HEK293T (cell line): ENCODE measurements around the gene PCBP3.

Experiments used
- CTCF ChIA-PET: fragments of 350-600 bp; formaldehyde crosslinking; extraction: SDS; loops from one replicate; lab custom pipeline; 2021; ENCODE audit warnings: antibody characterized with exemption, inconsistent platforms; lab: Yijun Ruan, JAX
- POLR2A ChIA-PET: fragments of 350-600 bp; formaldehyde crosslinking; extraction: SDS; loops from one replicate; lab custom pipeline; 2020; ENCODE audit warnings: antibody characterized with exemption, inconsistent platforms; lab: Yijun Ruan, JAX
- DNase-seq: peaks from one replicate; pipeline ENCODE4 v3.0.0; 2012; ENCODE audit warnings: mixed read lengths; ENCODE audit errors: extremely low spot score
- ARNT ChIP-seq: fragments of 450-650 bp; IDR thresholded peaks from 2 replicates; pipeline ENCODE4 v1.6.1; 2017; ENCODE audit warnings: mild to moderate bottlenecking
- BHLHE40 ChIP-seq: fragments of 450-650 bp; IDR thresholded peaks from 2 replicates; pipeline ENCODE4 v1.6.1; 2016; ENCODE audit warnings: mild to moderate bottlenecking, moderate library complexity, borderline replicate concordance
- CTBP1 ChIP-seq: fragments of 450-650 bp; IDR thresholded peaks from 2 replicates; pipeline ENCODE4 v1.6.1; 2016; ENCODE audit warnings: borderline replicate concordance
- FOXA1 ChIP-seq: fragments of 450-650 bp; IDR thresholded peaks from 2 replicates; pipeline ENCODE4 v1.6.1; 2016; ENCODE audit warnings: mild to moderate bottlenecking
- FOXK2 ChIP-seq: fragments of 450-650 bp; IDR thresholded peaks from 2 replicates; pipeline ENCODE4 v1.6.1; 2016; ENCODE audit warnings: mild to moderate bottlenecking
- FOXM1 ChIP-seq: fragments of 450-650 bp; IDR thresholded peaks from 2 replicates; pipeline ENCODE4 v1.6.1; 2017; ENCODE audit warnings: mild to moderate bottlenecking, borderline replicate concordance
- HDGF ChIP-seq: fragments of 450-650 bp; IDR thresholded peaks from 2 replicates; pipeline ENCODE4 v1.6.1; 2017; ENCODE audit warnings: antibody characterized with exemption, borderline replicate concordance
- L3MBTL2 ChIP-seq: fragments of 450-650 bp; conservative IDR thresholded peaks from 2 replicates; pipeline ENCODE4 v1.6.1; 2016; ENCODE audit warnings: mild to moderate bottlenecking
- LEF1 ChIP-seq: fragments of 450-650 bp; IDR thresholded peaks from 2 replicates; pipeline ENCODE4 v1.6.1; 2017; ENCODE audit warnings: mild to moderate bottlenecking, borderline replicate concordance
- NFRKB ChIP-seq: fragments of 450-650 bp; IDR thresholded peaks from 2 replicates; pipeline ENCODE4 v1.6.1; 2016; ENCODE audit warnings: mild to moderate bottlenecking, moderate library complexity
- SP1 ChIP-seq: fragments of 450-650 bp; IDR thresholded peaks from 2 replicates; pipeline ENCODE4 v1.6.1; 2017
- SUZ12 ChIP-seq: fragments of 450-650 bp; IDR thresholded peaks from 2 replicates; pipeline ENCODE4 v1.6.1; 2016; ENCODE audit warnings: mild to moderate bottlenecking
- ZNF384 ChIP-seq: fragments of 450-650 bp; IDR thresholded peaks from 2 replicates; pipeline ENCODE4 v1.6.1; 2016
- TF ChIP-seq, protein P1 (sequence below): fragments of 450-650 bp; IDR thresholded peaks from 2 replicates; pipeline ENCODE4 v1.6.1; 2016

PCBP3 gene

DNA sequence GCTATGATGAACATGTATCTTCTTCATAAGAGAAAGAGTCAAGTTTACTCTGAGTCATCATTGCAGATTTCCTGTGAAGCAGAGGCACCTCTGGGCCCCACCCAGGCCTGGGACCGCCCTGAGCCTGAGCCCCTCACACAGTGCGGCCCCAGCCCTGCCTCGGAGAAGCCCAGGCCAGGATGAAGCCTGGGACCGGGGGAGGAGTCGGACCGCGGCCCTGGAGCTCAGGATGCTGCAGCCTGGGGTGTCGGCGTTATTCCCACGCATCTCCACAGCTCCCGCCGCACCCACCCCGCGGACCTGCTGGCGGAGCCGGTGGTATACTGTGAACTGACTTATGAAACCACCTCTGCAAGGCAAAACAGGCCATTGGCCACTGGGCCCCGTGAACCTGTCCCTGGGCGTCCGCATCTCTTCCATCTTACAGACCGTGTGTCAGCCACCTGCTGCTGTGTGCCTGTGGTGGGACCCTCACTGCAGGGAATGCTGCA lies 335.7 kb downstream of the PCBP3 start:
- ChIA-PET POLR2A (interaction anchor here (1.0 kb wide), 1 partner anchor 164 kb away, joined by 3 read pairs; no protein-coding TSS in a partner anchor), CTCF (interaction anchor here (1.2 kb wide), 1 partner anchor 173 kb away, joined by 4 read pairs; no protein-coding TSS in a partner anchor)
- TF ChIP-seq FOXM1 = no peak
- TF ChIP-seq CTBP1 = no peak
- no peak for TF ChIP-seq HDGF
- TF ChIP-seq SP1 = no peak
- no peak for TF ChIP-seq LEF1
- no peak for DNase-seq

DNA sequence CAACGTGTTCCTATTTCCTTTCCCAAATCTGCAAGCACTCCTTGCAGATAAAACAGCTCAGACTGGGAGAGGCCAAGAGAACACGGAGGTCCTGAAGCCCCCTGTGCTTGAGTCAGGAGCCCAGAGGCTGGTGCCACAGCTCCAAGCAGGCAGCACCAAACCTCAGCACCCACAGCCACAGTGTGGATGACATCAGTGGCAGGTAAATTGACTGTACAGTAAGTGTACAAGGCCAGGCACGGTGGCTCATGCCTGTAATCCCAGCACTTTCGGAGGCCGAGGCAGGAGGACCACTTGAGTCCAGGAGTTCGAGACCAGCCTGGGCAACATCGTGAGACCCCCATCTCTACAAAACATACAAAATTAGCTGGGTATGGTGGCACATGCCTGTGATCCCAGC lies 336.1 kb downstream of the PCBP3 start:
- ChIA-PET POLR2A (no interaction called here), CTCF (no interaction called here)
- TF ChIP-seq HDGF (no peak), ARNT (no peak)
- DNase-seq = no peak

DNA sequence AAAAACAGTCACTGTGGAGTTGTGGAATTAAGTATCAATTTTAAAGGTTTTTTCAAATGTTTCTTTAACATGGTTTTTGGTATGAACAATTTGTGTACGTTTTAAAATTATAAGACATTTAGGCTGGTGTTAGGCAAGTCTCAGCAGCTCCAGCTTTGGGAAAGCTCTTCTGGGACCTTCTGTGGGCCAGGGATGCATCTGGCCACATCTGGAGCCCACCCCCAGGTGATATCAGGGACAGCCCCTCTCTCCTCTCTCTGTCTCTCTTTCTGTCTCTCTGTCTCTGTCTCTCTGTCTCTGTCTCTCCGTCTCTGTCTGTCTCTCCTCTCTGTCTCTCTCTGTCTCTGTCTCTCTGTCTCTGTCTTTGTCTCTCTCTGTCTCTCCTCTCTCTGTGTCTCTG lies 336.7 kb downstream of the PCBP3 start:
- CTCF ChIA-PET = no interaction called here
- DNase-seq = no peak

DNA sequence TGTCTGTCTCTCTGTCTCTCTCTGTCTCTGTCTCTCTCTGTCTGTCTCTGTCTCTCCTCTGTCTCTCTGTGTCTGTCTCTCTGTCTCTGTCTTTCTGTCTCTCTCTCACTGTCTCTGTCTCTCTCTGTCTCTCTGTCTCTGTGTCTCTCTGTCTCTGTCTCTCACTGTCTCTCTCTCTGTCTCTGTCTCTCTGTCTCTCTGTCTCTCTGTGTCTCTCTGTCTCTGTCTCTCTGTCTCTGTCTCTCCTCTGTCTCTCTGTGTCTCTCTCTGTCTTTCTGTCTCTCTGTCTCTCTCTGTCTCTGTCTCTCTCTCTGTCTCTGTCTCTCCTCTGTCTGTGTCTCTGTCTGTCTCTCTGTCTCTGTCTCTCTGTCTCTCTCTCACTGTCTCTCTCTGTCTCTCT lies 337.2 kb downstream of the PCBP3 start:
- CTCF ChIA-PET = no interaction called here
- POLR2A ChIA-PET = no interaction called here
- no peak for TF ChIP-seq NFRKB
- TF ChIP-seq CTBP1 = 0 out of 2 replicates have a peak, but pooled peaks have one; percentile 4
- TF ChIP-seq HDGF = no peak
- no peak for TF ChIP-seq FOXK2
- DNase-seq = no peak

More for the DNA sequence above, 336.7 kb downstream of the PCBP3 start:
- TF ChIP-seq SUZ12 (no peak), ZNF384 (no peak), NFRKB (no peak), HDGF (no peak), L3MBTL2 (no peak), FOXA1 (no peak), BHLHE40 (no peak), ARNT (no peak), LEF1 (no peak)
- POLR2A ChIA-PET = no interaction called here

DNA sequence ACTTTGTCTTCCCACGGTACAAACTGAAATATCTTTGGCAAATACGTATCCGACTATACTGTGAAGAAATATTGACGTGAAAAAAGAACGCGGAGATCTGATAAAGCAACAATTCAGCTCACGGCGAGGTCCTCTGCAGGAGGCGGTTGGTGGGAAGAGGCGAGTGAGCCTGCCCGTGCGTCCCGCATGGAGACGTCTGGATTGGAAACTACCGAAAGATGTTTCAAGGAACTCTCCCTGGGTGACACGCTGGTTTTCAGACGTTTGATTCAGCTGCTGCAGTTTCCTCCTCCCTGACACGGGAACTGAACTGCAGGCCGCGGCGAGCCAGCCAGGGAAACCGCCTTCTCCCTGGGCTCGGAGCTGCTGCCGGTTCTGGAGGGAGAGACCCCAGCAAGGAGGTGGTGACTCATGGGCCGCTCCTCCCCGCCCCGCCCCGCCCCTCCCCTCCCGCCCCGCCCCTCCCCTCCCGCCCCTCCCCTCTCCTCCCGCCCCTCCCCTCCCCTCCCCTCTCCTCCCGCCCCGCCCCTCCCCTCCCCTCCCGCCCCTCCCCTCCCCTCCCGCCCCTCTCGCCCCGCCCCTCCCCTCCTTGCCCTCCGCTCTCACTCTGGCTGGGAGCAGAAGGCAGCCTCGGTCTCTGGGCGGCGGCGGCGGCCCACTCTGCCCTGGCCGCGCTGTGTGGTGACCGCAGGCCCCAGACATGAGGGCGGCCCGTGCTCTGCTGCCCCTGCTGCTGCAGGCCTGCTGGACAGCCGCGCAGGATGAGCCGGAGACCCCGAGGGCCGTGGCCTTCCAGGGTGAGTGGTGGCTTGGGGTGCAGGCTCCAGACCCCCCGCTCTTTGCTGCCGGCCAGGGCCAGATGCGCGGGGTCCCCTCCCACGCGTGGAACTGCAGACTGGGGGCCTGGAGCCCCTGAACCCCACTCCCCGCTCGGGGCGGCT lies 337.9 kb downstream of the PCBP3 start, which contains the start of gene COL6A1:
Gene COL6A1, plus strand, starts transcription at position 620 of the 941 bp plus-strand sequence. Its CDS starts 81 bp downstream, at position 701.
- TF ChIP-seq, protein P1, sequence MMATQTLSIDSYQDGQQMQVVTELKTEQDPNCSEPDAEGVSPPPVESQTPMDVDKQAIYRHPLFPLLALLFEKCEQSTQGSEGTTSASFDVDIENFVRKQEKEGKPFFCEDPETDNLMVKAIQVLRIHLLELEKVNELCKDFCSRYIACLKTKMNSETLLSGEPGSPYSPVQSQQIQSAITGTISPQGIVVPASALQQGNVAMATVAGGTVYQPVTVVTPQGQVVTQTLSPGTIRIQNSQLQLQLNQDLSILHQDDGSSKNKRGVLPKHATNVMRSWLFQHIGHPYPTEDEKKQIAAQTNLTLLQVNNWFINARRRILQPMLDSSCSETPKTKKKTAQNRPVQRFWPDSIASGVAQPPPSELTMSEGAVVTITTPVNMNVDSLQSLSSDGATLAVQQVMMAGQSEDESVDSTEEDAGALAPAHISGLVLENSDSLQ = no peak
- TF ChIP-seq SP1 = no peak
- no peak for TF ChIP-seq FOXM1
- no peak for TF ChIP-seq SUZ12
- peak; percentile 73 for TF ChIP-seq L3MBTL2
- ChIA-PET CTCF (no interaction called here), POLR2A (interaction anchor here (0.9 to 1.1 kb wide), 2 partner anchors 12 to 162 kb away, joined by 3 to 4 read pairs; no protein-coding TSS in a partner anchor)
- peak; percentile 91 for DNase-seq

DNA sequence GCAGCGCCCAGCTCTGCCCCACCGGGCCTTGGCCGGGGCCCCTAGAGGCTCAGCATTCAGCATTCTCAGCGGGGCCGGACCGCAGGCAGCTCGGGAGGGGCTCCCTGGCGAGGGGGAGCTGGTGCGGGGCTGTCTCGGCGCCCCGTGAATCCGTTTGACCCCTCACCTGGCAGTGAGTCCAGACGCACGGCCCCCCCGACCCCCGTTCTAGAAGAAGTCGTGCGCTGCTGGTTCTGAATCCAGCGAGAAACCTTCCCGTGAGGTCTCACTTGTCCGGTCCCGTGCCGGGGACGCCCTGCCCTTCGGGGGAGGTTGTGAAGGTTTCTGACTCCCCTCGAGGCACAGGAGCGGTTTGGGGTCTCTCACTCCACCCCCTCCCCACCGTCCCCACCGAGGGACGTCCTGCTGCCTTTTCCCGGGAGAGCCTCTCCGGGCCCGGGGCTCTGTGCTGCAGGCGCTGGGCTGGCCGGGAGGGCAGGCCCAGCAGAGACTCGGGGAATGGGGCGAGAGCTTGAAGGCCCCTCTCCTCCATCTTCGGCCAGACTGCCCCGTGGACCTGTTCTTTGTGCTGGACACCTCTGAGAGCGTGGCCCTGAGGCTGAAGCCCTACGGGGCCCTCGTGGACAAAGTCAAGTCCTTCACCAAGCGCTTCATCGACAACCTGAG lies 338.7 kb downstream of the PCBP3 start:
- no peak for DNase-seq
- POLR2A ChIA-PET = interaction anchor here (0.9 to 1.5 kb wide), 3 partner anchors 9 to 161 kb away, joined by 3 to 8 read pairs (median 3); no protein-coding TSS in a partner anchor
- CTCF ChIA-PET = interaction anchor here (1.0 kb wide), 1 partner anchor 11 kb away, joined by 3 read pairs; no protein-coding TSS in a partner anchor
- TF ChIP-seq, protein P1 = no peak
- TF ChIP-seq SP1 (no peak), ARNT (no peak), NFRKB (no peak), FOXM1 (no peak), HDGF (no peak), BHLHE40 (no peak), CTBP1 (no peak), SUZ12 (no peak), FOXA1 (no peak), L3MBTL2 (no peak)
